Activated T-cell treated with anti-CD3 and anti-CD28 coated beads for 4 hours (primary cell): ENCODE data around the gene CEP192.
"Not testable (repeated sequence)": the region's sequence is repeated elsewhere in the genome, so short reads cannot be mapped to it uniquely, and the experiment has no call there.

Experiments used
- DNase-seq: peaks from one replicate; pipeline ENCODE4 v3.0.0-alpha.2; 2020

CEP192 gene

DNA sequence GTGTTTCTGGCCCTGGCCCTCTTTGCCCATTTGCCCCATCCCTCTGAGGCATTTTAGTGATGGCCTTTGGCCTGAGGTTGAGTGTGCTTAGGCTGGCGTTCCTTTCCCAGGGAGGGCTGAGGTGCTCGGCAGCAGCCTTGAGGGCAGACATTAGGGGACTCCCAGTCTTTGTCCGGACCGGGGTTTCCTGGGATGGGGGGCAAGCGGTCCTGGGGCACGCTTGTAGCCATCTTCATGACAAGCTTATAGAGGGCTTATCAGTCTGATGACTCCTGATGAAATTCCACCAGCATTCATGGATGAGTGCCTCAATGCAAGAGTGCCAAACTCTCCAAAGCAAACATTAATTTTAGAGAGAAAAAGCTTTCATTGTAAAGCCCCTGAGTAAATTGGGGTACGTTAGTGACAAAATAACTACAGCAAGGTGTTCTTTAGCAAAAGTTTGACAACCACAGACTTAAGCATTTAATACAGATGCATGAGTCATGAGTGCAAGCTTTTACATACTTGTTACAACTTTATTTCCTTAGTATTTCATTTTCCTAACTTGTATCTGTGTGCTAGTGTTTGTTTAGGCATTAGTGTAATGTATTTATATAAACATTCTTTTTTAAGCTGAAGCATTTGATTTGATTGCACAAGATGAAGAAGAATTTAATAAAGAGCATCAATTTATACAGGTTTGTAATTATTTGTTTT is 45.6 kb downstream of the CEP192 start:
- no peak for DNase-seq

DNA sequence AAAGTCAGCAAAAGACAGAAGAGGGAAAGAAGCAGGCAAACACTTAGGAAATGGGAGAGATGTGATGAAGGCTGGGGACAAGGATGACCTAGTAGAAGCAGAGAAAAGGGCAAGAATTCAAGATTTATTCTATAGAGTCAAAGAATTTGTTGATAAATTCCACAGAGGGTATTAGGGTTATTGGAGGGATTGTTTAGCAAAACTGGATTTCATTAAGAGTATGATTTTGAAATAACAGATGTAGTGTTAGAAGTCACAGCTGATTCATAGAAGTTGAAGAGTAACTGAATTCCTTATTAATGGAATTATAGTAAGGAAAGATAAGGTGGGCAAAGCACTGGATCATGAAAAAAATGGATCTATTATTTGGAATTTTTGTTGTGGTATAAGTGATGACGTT is 48.6 kb downstream of the CEP192 start:
- no peak for DNase-seq

DNA sequence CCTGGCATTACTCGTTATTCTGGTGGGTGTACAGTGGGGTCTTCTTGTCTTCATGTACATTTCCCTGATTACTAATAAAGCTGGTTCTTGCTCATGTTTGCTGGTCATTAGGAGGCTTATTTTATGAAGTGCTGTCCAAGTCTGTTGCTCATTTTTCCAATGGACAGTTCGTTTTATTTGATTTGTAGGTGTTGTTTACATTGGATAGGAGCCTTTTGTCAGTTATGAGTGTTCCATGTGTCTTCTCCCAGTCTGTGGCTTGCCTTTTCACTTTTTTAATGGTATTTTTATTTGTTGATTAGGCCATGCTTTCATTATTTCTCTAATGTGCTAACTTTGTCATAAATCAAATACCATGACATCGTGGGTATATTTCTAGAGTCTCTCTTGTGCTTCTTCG is 51.9 kb downstream of the CEP192 start:
- no peak for DNase-seq

DNA sequence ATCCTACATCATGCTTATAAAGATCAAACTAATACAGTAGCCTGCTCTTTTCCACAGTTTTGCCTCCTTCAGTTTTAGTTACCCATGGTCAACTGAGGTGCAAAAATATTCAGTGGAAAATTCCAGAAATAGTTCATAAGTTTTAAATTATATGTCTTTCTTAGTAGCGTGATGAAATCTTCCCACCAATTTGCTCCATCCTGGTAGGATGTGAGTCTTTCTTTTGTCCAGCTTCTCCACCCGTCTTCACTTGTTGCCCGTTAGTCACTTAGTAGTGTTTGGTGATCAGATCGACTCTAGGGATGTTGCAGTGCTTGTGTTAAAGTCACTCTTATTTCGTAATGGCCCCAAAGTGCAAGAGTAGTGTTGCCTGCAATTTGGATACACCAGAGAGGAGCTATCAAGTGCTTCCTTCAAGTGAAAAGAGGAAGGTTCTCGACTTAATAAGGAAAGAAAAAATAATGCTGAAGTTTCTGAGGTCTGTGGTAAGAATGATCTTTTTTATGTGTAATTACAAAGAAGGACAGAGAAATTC is 57.0 kb downstream of the CEP192 start:
- no peak for DNase-seq

DNA sequence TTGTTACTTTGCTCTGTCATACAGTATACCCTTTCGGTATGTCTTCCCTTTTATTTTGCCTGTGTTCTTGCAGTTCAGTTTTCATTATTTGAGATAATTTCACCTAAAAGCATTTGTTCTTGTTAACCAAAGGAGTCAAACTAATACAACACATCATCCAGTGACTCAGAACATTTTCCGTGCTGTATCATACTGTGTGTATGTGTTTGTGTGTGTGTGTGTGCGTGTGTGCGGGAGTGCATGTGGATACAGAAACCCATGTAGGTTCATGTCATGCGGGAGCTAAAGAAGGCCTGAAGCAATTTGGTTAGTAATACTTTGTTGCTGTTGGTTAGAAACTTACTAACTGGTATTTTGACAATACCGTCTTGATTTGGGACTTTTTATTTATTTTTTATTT is 60.0 kb downstream of the CEP192 start:
- no peak for DNase-seq

DNA sequence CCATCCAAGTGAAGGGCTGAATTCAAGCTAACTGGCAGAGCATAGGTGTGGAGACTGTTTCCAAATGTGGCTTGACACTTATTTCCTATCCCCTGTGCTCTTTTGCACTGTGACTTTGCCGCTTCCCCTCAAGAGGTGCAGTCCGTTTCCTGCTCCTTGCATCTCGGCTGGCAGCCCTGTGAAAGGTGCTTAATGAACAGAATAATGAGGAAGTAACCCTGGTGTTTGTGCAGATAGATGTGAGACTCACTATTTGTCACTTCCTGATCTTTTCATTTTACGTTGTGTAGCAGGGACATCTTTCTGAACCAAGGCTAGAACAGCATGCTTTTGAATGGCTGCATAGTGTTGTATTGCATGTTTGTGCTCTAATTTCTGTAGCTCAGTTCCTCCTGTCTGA is 60.8 kb downstream of the CEP192 start:
- no peak for DNase-seq

DNA sequence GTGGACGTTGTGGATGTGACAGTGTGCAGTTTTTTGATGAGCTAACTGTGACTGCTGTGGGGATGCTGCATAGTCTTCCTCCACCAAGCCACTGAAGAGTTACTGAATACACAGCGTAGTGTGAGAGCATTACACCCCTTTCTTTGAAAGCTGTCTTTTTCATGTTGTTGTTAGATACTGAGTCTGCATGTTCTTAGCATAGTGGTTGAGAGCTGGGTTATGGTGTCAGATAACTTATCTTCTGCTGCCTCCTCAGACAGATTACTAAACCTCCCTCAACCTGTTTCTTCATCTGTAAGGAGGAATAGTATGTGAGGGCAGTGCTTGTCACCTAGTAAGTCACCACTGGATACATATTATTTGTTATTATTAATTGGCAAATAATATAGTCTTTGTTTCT is 63.2 kb downstream of the CEP192 start:
- no peak for DNase-seq

DNA sequence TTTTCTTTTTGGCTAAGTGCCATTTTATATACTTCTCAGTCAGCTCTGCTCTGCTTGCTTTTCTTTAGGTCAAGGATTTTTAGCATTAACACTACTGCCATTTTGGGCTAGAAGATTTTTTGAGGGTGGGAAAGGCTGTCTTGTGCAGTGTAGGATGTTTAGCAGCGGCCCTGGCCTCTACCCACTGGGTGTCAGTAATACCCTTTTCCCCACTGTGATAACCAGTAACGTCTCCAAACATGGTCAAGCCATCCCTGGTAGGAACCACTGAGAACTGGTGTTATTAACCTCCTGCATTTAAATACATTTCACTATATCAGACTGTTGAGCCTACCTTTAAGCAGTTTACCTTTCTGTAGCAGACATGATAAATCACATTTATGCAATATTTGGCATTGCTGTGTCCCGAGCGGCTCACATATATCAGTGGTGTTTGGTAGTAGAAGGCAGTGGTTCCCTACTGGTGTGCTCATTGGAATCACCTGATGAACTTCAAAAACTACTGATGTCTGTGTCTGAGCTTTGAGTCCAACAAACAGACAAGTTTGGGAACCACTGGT is 70.5 kb downstream of the CEP192 start:
- DNase-seq: no peak

DNA sequence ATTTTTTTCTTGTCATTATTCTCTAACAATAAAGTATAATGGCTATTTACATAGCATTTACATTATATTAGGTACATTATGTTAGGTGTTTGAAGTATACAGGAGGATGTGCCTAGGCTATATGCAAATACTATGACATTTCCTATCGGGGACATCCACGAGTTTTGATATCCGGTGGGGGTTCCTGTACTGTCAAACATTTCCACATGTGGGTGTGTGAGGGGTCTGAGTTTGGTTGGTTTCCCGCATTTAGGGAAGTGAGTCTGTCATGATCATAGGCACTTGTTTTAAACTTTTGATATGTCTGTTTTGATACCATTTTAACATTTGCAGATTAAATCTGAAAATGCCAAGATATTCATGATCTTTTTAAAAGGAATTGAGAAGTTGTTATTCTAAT is 76.0 kb downstream of the CEP192 start:
- DNase-seq: peak; percentile 3

DNA sequence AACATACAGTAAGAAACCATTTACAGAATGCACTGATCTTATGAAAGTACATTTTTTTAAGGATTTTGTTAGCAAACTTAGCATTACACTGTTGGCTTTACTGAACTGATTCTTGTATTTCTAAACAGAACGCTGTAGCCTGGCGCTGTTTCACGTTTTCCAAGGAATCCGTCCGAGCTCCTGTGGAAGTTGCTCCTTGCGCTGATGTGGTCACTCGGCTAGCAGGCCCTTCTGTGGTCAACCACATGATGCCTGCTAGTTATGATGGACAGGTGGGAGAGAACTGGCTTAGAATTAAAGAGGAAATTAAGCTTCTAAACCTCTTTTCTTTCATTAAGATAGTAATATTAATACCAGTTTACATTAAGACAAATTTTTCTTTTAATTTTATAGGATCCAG is 76.8 kb downstream of the CEP192 start:
- DNase-seq: no peak

DNA sequence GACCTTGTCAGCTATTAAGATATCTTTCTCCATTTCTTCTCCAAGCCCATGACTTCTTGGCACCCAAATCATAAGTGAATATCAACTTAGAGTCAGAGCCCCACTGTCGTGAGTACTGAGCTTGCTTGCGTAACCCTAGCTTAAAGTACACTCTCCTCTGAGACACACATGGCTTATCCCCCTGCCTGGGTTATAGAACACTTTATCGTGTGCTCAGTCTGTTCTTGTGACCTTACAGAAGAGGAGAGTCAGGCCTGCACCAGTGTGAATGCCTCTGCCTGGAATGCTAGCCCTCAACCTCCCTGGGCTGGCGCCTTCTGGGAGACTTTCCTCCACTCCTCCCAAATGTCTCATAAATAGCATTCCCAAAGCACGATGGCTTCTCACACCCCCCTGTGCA is 79.3 kb downstream of the CEP192 start:
- DNase-seq: no peak

DNA sequence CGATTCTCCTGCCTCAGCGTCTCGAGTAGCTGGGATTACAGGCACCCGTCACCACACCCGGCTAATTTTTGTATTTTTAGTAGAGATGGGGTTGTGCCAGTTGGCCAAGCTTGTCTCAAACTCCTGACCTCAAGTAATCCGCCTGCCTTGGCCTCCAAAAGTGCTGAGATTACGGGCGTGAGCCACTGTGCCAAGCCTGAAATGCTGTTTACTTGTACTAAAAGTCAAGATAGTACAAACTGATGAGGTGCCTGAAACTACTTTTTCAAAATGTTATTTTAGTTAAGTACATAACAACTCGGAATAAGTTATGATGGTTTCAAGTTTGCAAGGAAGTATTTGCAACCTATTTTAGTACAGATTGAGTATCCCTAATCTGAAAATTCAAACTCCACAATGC is 85.7 kb downstream of the CEP192 start:
- no peak for DNase-seq

DNA sequence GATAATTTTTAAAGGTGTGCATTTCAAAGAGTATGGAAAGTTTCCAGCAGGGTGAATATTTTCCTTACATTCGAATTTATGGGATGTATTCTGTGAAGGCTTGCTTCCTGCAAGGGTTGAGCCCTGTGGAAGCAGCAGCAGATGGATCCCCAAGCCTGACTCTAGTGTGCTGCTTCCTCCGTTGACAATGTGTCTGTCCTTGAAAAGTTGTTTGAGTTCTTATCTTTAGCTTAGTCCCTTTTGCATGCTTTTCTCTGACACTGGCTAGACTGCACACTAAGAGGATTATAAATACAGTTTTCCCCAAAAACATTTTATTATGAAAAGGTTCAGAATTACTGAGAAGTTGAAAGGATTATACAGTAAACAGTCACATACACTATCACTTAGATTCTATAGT is 86.3 kb downstream of the CEP192 start:
- no peak for DNase-seq

DNA sequence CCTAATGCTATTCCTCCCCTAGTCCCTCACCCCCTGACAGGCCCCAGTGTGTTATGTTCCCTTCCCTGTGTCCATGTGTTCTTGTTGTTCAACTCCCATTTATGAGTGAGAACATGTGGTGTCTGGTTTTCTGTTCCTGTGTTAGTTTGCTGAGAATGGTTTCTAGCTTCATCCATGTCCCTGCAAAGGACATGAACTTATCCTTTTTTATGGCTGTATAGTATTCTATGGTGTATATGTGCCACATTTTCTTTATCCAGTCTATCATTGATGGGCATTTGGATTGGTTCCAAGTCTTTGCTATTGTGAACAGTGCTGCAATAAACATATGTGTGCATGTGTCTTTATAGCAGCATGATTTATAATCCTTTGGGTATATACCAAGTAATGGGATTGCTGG is 86.9 kb downstream of the CEP192 start:
- DNase-seq: not testable (repeated sequence)

DNA sequence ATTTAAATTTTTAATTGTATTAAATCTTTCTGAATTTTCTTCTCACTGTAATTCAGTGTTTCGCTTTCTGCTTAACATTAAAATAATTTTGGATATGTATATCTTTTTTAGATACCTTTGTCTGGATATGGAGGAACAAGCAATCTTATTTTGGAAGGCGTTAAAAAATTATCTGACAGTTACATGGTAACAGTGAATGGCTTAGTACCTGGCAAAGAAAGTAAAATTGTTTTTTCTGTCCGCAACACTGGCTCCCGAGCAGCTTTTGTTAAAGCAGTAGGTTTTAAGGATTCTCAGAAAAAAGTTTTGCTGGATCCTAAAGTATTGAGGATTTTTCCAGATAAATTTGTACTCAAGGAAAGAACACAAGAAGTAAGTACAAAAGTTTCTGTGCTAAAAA is 95.7 kb downstream of the CEP192 start:
- DNase-seq: no peak

DNA sequence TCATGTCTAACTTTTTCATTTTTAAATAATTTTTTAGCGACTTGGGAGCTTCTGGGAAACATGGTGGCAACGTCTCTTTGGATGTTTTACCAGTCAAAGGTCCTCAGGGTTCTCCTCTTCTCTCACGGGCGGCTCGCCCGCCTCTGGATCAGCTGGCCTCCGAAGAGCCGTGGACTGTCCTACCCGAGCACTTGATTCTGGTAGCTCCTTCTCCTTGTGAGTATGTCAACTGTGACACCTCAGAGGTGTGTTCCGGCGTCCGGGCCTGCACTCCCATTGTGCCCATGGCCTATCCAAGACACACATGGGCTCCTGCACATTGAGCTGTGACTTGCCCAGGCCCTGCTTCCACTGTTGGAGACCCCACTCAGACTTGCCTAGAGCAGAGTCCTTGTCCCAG is 104.3 kb downstream of the CEP192 start:
- DNase-seq: no peak

DNA sequence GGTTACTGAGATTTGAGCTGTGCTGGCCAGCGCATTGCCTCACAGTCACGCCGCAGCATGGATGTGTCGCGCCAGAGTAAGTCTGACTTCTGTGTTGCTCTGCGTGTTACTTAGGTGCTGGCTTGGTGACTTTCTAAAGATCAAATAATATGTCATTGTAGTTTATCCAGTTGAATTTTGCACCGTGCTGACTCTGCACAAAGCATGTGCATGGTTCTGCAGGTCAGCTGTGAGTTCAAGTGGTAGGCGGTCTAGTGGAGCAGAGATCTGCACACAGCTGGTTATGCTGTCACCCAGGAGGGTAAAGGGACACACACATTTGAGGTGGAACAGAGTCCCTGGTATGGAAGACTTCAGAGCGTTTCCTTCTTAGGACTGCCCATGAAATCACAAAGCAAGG is 105.1 kb downstream of the CEP192 start:
- no peak for DNase-seq

DNA sequence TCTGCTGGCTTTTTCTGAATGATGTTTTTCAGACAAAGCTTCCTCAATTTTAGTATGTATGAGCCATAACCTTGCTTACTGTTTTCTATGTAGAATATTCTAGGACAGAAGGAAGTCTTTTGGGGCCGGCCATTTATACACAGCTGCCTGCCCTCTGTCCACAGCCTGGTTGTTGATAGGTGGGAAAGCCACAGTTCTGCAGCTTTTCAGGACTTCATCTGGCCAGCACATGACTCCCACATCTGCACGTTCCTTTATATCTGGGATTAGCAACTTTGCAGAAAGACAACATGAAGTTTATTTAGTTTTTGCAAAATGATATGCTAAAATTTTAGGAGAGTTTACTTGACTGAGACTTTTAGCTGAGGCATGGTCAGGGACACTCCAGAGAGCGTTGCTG is 105.6 kb downstream of the CEP192 start:
- DNase-seq: no peak

DNA sequence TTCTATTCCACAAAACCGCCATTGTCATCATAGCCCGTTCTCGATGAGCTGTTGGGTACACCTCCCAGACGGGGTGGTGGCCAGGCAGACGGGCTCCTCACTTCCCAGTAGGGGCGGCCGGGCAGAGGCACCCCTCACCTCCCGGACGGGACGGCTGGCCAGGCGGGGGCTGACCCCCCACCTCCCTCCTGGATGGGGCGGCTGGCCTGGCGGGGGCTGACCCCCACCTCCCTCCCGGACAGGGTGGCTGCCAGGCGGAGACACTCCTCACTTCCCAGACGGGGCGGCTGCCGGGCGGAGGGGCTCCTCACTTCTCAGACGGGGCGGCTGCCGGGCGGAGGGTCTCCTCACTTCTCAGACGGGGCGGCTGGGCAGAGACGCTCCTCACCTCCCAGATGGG is 106.9 kb downstream of the CEP192 start:
- not testable (repeated sequence) for DNase-seq

DNA sequence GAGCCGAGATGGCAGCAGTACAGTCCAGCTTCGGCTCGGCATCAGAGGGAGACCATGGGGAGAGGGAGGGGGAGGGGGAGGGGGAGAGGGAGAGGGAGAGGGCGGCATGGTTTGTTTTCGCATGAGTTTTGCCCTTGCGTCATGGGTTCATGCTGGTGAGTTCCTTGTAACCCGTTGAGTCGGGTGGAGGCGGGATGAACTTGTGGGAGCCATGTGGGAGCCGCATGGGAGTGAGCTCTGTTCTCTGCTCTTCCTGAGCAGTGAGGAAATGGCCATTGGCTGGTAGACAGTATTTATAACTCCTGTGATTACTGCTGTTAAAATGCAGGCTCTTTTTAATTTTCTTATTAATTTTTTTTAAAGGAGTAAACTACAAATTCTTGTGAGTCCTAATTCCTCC is 108.0 kb downstream of the CEP192 start:
- no peak for DNase-seq

DNA sequence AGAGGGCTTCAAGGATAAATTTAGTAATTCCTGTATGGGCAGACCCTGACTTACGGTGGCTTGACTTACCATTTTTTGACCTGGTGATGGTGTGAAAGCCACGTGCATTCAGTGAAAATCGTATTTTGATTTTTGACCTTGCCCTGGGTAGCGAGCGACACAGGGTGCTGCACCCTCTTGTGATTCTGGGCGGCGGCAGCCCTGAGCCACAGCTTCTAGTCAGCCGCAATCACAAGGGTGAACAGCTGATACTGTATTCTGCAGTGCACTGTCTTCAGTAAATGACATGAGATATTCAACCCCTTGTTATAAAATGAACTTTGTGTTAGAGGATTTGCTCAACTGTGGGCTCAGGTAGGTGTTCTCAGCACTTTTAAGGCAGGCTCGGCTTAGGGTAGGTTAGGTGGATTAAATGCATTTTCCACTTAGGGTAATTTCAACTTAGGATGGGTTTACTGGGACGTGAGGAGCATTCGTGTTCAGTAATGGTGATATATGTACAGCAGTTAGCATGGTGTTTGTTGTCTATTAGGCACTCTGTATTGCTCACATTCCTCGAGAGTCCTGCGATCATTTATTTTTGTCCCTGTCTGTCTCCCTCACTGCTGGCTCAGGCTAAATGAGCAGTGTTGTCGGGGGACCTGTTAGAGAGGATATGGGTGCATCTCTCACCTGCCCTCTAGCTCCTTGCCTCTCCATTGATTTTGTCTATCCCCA is 109.9 kb downstream of the CEP192 start:
- no peak for DNase-seq

DNA sequence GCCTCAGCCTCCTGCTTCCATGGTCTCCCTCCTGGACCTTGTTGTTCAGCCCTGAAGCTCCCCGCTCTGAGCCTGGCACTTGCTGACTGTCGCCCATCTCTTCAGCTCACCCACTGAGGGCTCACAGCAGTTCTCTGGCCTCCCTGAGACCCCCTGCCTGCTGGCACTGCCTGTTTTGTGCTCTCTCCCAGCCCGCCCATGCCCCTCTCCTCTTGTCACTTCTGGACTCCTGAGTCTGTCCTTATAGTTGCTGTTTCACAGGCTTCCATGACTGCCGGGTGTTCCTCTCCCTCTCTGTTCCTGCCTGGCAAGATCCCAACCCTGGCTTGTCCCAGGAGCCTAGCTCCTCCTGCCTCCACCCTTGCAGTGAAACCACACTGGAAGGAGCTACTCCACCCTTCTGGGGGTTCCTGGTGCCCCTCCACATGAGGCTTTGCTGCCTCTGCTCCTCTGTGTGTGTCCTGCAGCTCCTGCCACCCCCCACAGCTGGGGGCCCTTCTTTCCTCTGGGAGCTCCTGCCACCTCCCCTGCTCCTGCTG is 110.6 kb downstream of the CEP192 start:
- no peak for DNase-seq

DNA sequence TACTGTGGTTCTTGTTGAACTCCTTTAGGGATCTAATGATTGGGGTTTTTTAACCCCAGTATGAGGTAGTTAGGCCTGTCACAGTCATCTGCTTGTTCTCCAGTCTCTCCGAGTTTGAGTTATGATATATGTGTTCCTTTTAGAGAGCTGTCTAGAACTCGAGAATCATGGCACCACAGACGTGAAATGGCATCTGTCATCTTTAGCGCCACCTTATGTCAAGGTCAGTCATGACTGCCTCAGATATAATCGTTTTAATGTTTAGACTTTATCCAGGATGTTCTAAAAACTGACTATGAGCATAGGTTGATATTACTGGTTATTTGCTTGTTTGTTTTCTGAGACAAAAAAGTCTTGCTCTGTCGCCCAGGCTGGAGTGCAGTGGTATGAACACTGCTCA is 112.2 kb downstream of the CEP192 start:
- no peak for DNase-seq

DNA sequence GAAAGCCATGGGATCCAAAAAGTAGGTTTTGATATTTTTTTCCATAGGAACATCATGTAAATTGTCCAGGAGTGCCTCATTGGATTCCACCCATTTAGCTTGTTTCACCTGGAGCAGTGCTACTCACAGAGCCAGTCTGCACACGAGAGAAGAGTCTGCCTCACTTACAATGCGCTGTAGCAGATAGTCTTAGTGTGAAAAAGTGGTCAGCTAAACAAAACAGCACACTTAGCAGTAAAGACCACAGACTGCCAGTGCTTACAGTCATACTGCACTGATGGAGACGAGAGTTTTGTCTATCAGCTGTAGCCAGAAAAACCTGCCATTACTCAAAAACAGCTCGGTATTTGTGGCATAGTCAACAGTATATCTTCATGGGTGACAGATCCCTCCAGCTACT is 113.9 kb downstream of the CEP192 start:
- DNase-seq: no peak
